ENCODE results near the gene KIF17. TPM values are rescaled to one million over a fixed set of nuclear protein-coding genes. Genes with fewer than 3 reads are reported as not detected.

KIF17 gene
- total and polyA plus RNA-seq, 9 donors: 0.56 to 6.2 (median 2.2) TPM

DNA sequence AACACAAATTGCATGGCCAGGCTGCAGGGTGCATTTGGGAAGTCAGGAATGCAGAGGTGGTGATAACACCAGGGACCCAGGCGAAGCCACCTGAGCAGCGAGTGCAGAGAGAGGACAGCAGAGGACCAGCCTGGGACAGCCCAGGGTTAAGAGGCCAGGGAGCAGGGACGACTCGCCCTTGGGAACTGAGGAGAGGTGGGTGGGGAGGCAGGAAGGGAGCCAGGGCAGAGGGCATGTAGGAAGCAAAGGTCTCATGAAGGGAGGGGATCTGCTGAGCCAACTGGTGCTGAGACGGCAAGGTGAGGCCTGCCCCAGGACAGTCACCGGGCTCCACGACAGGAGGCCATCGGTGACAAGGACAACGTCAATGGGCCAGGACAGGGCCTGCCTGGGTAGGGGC, 16.4 kb downstream of the KIF17 start:
- Histone ChIP-seq H3K27me3 (no peaks in the 10 kb centered on the region), H3K4me1 (ENCODE audit: insufficient read depth) (no peaks in the 10 kb centered on the region), H3K9me3 (no peaks in the 10 kb centered on the region), H3K4me3 (no peak overlapping the region), H3K36me3 (no peaks in the 10 kb centered on the region), H3K27ac (no peak overlapping the region)
- 80 to 81% (median 81%) methylated on average over 9 of the region's 9 CpGs for WGBS, 3 donors
- intact Hi-C loops (cut with DNase I): no loop called here
- no peak for TF ChIP-seq EP300 (IDR thresholded peaks at IDR 0.05)
- no peak for TF ChIP-seq CTCF (IDR thresholded peaks at IDR 0.05)
- TF ChIP-seq POLR2A (IDR thresholded peaks at IDR 0.05): no peak
- DNase-seq: no peak

- H3K36me3 ChIP-seq: no peaks in the 10 kb centered on the region
- no peaks in the 10 kb centered on the region for H3K4me1 ChIP-seq (ENCODE audit: insufficient read depth)
- no peak for DNase-seq
- H3K27me3 ChIP-seq: no peaks in the 10 kb centered on the region
- intact Hi-C loops (cut with DNase I): no loop called here
- WGBS, 3 donors: 78 to 88% (median 86%) methylated on average over 17 of the region's 17 CpGs
- no peak for TF ChIP-seq POLR2A (IDR thresholded peaks at IDR 0.05)
- no peak for TF ChIP-seq EP300 (IDR thresholded peaks at IDR 0.05)
- TF ChIP-seq CTCF (IDR thresholded peaks at IDR 0.05): no peak
- no peaks in the 10 kb centered on the region for H3K9me3 ChIP-seq
- no peak overlapping the region for H3K27ac ChIP-seq
- H3K4me3 ChIP-seq: no peak overlapping the region
Measured at GRCh38 chr1:20700636-20701215, 17.1 kb downstream of the KIF17 start.

- DNase-seq: no peak
- Histone ChIP-seq H3K27me3 (no peaks in the 10 kb centered on the region), H3K4me3 (no peak overlapping the region), H3K36me3 (no peaks in the 10 kb centered on the region), H3K27ac (no peak overlapping the region), H3K9me3 (no peaks in the 10 kb centered on the region), H3K4me1 (ENCODE audit: insufficient read depth) (no peaks in the 10 kb centered on the region)
- no peak for TF ChIP-seq POLR2A (IDR thresholded peaks at IDR 0.05)
- TF ChIP-seq EP300 (IDR thresholded peaks at IDR 0.05): no peak
- TF ChIP-seq CTCF (IDR thresholded peaks at IDR 0.05): no peak
- WGBS, 3 donors: 83 to 89% (median 87%) methylated on average over 9 of the region's 9 CpGs
- intact Hi-C loops (cut with DNase I): loop anchor here in 1 of 4 donors (5.0 kb wide), 1 partner anchor 498 kb away; no protein-coding TSS in a partner anchor
Measured at GRCh38 chr1:20699558-20699957, 18.2 kb downstream of the KIF17 start.

- intact Hi-C loops (cut with DNase I): loop anchor here in 1 of 4 donors (5.0 kb wide), 1 partner anchor 499 kb away; no protein-coding TSS in a partner anchor
- H3K4me3 ChIP-seq: no peak overlapping the region
- DNase-seq: no peak
- H3K36me3 ChIP-seq: no peaks in the 10 kb centered on the region
- no peaks in the 10 kb centered on the region for H3K9me3 ChIP-seq
- H3K27ac ChIP-seq: no peak overlapping the region
- 70 to 74% (median 71%) methylated on average over 18 of the region's 18 CpGs for WGBS, 3 donors
- no peaks in the 10 kb centered on the region for H3K27me3 ChIP-seq
- TF ChIP-seq POLR2A (IDR thresholded peaks at IDR 0.05): no peak
- TF ChIP-seq EP300 (IDR thresholded peaks at IDR 0.05): no peak
- no peak for TF ChIP-seq CTCF (IDR thresholded peaks at IDR 0.05)
- H3K4me1 ChIP-seq (ENCODE audit: insufficient read depth): no peaks in the 10 kb centered on the region
Measured at GRCh38 chr1:20698195-20698910, 19.5 kb downstream of the KIF17 start.
